Spleen (tissue), 7 donors: ENCODE results near the gene RBM47.

Experiments used
- POLR2A ChIP-seq, 3 donors: fragments of 450-650 bp; IDR thresholded peaks; one replicate each; pipeline ENCODE4 v1.5.1; 2017; ENCODE audit warnings: antibody characterized with exemption in 3 of 3, mild to moderate bottlenecking in 1 of 3
- POLR2AphosphoS5 ChIP-seq, 3 donors: sonication (generic); formaldehyde crosslinking; IDR thresholded peaks; one replicate each; pipeline ENCODE4 v1.5.1; 2017; ENCODE audit warnings: antibody characterized with exemption in 3 of 3
- TF ChIP-seq, protein P1 (sequence below), 11 experiments: fragments of 200-600 bp in 7 of 11; fragments of 450-650 bp in 4 of 11; sonication (generic) in 4 of 11; IDR thresholded peaks in 8 of 11; conservative IDR thresholded peaks in 3 of 11; 1 replicate in 7 of 11; 2 replicates in 4 of 11; pipeline versions ENCODE4 v1.4.0 to v1.8.0; 2016 to 2021; ENCODE audit warnings: antibody characterized with exemption in 11 of 11, inconsistent platforms in 4 of 11, mild to moderate bottlenecking in 1 of 11
- donor health status: DM: no; HTN: no; CAD: no; lungs with moderate emphysema.
- donor health status: DM: no; HTN: no; CAD: no.
- donor health status: DM: no; HTN: no; CAD: no.

DNA sequence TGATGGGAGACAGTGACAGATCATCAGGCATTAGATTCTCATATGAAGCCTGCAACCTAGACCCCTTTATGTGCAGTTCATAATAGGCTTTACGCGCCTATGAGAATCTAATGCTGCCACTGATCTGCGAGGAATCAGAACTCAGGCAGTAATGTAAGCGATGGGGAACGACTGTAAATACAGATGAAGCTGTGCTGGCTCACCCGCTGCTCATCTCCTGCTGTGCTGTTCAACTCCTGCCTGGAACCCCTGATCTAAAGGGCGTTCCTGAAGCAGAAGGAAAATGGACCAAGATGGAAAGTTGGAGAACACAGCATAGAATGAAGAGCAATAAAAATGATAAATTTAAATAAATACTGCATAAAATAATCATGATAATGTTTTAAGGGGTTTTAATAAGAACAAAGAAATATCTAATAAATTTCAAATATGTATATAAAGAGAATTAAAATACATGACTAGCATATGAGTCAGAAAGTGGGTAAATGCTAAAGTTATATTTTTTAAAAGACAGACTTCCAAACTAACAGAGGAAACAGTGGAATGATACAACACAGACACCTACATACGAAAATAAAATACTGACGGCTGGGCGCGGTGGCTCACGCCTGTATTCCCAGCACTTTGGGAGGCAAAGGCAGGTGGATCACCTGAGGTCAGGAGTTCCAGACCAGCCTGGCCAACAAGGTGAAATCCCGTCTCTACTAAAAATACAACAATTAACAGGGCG, 59.2 kb downstream of the RBM47 start:
- TF ChIP-seq POLR2A (IDR thresholded peaks at IDR 0.05) (no peak), POLR2AphosphoS5 (IDR thresholded peaks at IDR 0.05) (no peak)
- TF ChIP-seq, protein P1, sequence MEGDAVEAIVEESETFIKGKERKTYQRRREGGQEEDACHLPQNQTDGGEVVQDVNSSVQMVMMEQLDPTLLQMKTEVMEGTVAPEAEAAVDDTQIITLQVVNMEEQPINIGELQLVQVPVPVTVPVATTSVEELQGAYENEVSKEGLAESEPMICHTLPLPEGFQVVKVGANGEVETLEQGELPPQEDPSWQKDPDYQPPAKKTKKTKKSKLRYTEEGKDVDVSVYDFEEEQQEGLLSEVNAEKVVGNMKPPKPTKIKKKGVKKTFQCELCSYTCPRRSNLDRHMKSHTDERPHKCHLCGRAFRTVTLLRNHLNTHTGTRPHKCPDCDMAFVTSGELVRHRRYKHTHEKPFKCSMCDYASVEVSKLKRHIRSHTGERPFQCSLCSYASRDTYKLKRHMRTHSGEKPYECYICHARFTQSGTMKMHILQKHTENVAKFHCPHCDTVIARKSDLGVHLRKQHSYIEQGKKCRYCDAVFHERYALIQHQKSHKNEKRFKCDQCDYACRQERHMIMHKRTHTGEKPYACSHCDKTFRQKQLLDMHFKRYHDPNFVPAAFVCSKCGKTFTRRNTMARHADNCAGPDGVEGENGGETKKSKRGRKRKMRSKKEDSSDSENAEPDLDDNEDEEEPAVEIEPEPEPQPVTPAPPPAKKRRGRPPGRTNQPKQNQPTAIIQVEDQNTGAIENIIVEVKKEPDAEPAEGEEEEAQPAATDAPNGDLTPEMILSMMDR (IDR thresholded peaks at IDR 0.05 in 8 of 11, conservative IDR thresholded peaks at IDR 0.05 in 3 of 11) = no peak
